Sigmoid colon (tissue), 4 donors: Measurements from ENCODE around the gene ZC2HC1B.

ENCODE experiments used
- CTCF ChIP-seq, 4 experiments: fragments of 450-650 bp in 3 of 4; fragments of 200-600 bp in 1 of 4; IDR thresholded peaks; one replicate each; pipeline ENCODE4 v1.5.1; 2016 to 2019; ENCODE audit warnings: antibody characterized with exemption in 4 of 4, mild to moderate bottlenecking in 3 of 4, moderate library complexity in 2 of 4
- EP300 ChIP-seq, 4 donors: sonication (generic); formaldehyde crosslinking; IDR thresholded peaks; one replicate each; pipeline ENCODE4 v1.6.1; 2017; ENCODE audit warnings: antibody characterized with exemption in 4 of 4
- POLR2A ChIP-seq, 2 donors: fragments of 450-650 bp; IDR thresholded peaks; one replicate each; pipeline ENCODE4 v1.6.1; 2016; ENCODE audit warnings: antibody characterized with exemption in 2 of 2, mild to moderate bottlenecking in 2 of 2, moderate library complexity in 2 of 2
- POLR2AphosphoS5 ChIP-seq, 4 donors: sonication (generic); formaldehyde crosslinking; IDR thresholded peaks; one replicate each; pipeline ENCODE4 v1.6.1; 2017; ENCODE audit warnings: antibody characterized with exemption in 4 of 4

- TF ChIP-seq CTCF (IDR thresholded peaks at IDR 0.05) (no peak), POLR2AphosphoS5 (IDR thresholded peaks at IDR 0.05) (no peak), POLR2A (IDR thresholded peaks at IDR 0.05) (no peak), EP300 (IDR thresholded peaks at IDR 0.05) (no peak)
These were observed 89.6 kb downstream of the ZC2HC1B start for GRCh38 chr6:143953922-143954321.
